Panc1 (cell line): ENCODE results near the gene FGGY. TPM values are rescaled to one million over a fixed set of nuclear protein-coding genes. Genes with fewer than 3 reads are reported as not detected.

Experiments used
- ATAC-seq: fragments of 200-7000 bp; cut with Tn5 transposase; 2 replicates; pipeline ENCODE4 v1.9.1; 2020; ENCODE audit warnings: mild to moderate bottlenecking, moderate library complexity
- BruUV-seq: library from RNA; stranded (reverse); fragments of 400-500 nt; replicated peaks from 2 replicates; lab custom pipeline; 2021; lab: Mats Ljungman, UMichigan
- CTCF ChIA-PET: fragments of 300-600 bp; sonication (Branson Sonifier 250); formaldehyde crosslinking; loops from one replicate; lab custom pipeline; 2022; ENCODE audit warnings: antibody characterized with exemption; lab: Charles Lee
- POLR2A ChIA-PET: fragments of 300-600 bp; sonication (Branson Sonifier 250); formaldehyde crosslinking; loops from one replicate; lab custom pipeline; 2022; ENCODE audit warnings: antibody characterized with exemption; lab: Charles Lee
- DNase-seq: peaks from one replicate; pipeline ENCODE4 v3.0.0-alpha.2; 2010; ENCODE audit warnings: low read depth, low spot score
- H3K27ac ChIP-seq: 2 replicates; pipeline ENCODE4 v1.5.1; 2011; ENCODE audit warnings: mild to moderate bottlenecking, low read length, inconsistent platforms
- H3K27me3 ChIP-seq: fragments of 200-500 bp; sonication (Bioruptor generic); 2 replicates; pipeline ENCODE4 v1.6.0; 2014; ENCODE audit warnings: low read length, inconsistent platforms; ENCODE audit not compliant: control insufficient read depth, insufficient read depth
- H3K36me3 ChIP-seq: fragments of 200-500 bp; sonication (Bioruptor generic); 2 replicates; pipeline ENCODE4 v1.5.1; 2014; ENCODE audit warnings: inconsistent platforms, mild to moderate bottlenecking, low read length, moderate library complexity; ENCODE audit not compliant: control insufficient read depth, insufficient read depth
- H3K4me1 ChIP-seq: 2 replicates; pipeline ENCODE4 v1.5.1; 2011; ENCODE audit warnings: inconsistent platforms, mild to moderate bottlenecking, low read length, moderate library complexity; ENCODE audit not compliant: control insufficient read depth, insufficient read depth
- H3K4me3 ChIP-seq, 2 experiments: 2 replicates each; pipeline ENCODE4 v1.5.1; 2011 to 2012; ENCODE audit warnings: low read depth in 2 of 2, low read length in 2 of 2, mild to moderate bottlenecking in 2 of 2, inconsistent platforms in 1 of 2, moderate library complexity in 1 of 2
- H3K9me3 ChIP-seq: fragments of 200-500 bp; sonication (Bioruptor generic); 2 replicates; pipeline ENCODE4 v1.5.1; 2014; ENCODE audit warnings: low read depth, mild to moderate bottlenecking, inconsistent platforms, low read length, moderate library complexity; ENCODE audit not compliant: control insufficient read depth, insufficient read depth
- POLR2AphosphoS5 ChIP-seq: IDR thresholded peaks from 2 replicates; pipeline ENCODE4 v1.6.1; 2012; ENCODE audit warnings: mild to moderate bottlenecking, low read depth, low read length, moderate library complexity
- SIN3A ChIP-seq: IDR thresholded peaks from 2 replicates; pipeline ENCODE4 v1.6.1; 2012; ENCODE audit warnings: low read depth, mild to moderate bottlenecking, low read length, moderate library complexity, borderline replicate concordance; ENCODE audit not compliant: insufficient read depth
- TCF7L2 ChIP-seq: IDR thresholded peaks from 2 replicates; pipeline ENCODE4 v1.6.1; 2011; ENCODE audit warnings: mild to moderate bottlenecking, low read depth, low read length, inconsistent platforms
- in situ Hi-C: cut with HindIII; loops from 2 replicates; pipeline ENCODE4 v1.10.0; 2016; ENCODE audit warnings: low sequenced_read_pairs, low pct_unique_long_range_greater_than_20kb
- intact Hi-C: fragments of 100-400 bp; cut with micrococcal nuclease; formaldehyde crosslinking; loops from one replicate; pipeline ENCODE4 v1.10.0; 2022; ENCODE audit not compliant: unreplicated experiment
- total RNA-seq: library from RNA; stranded (reverse); gene quantifications from one replicate; pipeline ENCODE4 v1.2.1, GENCODE V29; 2021; ENCODE audit not compliant: unreplicated experiment
- TF ChIP-seq, protein P1 (sequence below), 2 experiments: IDR thresholded peaks; 2 replicates each; pipeline ENCODE4 v1.6.1; 2011 to 2012; ENCODE audit warnings: low read depth in 2 of 2, control low read depth in 1 of 2, low read length in 1 of 2, mild to moderate bottlenecking in 1 of 2, moderate library complexity in 1 of 2; ENCODE audit not compliant: insufficient read depth in 1 of 2
- TF ChIP-seq, protein P2 (sequence below): fragments of 450-650 bp; IDR thresholded peaks from 2 replicates; pipeline ENCODE4 v1.5.1; 2017; ENCODE audit warnings: mild to moderate bottlenecking

The FGGY gene
- total RNA-seq, 1 experiment from 2014 or later = 15.5 TPM

DNA sequence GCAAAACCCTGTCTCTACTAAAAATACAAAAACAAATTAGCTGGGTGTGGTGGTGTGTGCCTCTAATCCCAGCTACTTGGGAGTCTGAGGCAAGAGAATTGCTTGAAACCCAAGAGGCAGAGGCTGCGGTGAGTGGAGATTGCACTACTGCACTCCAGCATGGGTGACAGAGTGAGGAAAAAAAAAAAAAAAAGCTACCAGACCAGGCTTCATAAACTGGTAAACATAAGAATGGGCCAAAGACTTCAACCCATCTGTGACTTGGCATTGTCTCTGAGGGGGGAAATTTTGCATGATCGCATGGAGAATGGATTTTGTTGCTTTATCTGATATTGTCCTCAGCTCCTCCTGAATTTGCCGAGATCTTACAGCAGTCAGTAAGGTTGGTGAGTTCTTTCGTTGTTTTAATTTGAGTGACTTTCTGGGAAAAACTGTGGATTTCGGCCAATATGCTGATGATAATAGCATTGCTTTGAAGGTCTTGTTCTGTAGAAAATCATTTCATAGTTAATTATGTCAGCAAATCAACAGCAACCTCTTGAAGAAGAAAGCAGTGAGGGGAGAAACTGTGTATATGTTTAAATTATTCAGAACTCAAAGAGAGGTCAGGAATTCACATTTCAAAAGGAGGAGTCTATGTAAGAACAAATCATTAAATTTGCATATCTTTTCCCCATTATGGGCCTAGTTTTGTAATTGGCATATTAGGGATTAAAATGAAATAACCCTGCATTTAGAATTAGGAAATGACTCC lies 13.1 kb downstream of the FGGY start:
- intact Hi-C loops (no loop called here), in situ Hi-C loops (no loop called here)
- TF ChIP-seq TCF7L2 (no peak), SIN3A (no peak), POLR2AphosphoS5 (no peak)
- TF ChIP-seq, protein P1, sequence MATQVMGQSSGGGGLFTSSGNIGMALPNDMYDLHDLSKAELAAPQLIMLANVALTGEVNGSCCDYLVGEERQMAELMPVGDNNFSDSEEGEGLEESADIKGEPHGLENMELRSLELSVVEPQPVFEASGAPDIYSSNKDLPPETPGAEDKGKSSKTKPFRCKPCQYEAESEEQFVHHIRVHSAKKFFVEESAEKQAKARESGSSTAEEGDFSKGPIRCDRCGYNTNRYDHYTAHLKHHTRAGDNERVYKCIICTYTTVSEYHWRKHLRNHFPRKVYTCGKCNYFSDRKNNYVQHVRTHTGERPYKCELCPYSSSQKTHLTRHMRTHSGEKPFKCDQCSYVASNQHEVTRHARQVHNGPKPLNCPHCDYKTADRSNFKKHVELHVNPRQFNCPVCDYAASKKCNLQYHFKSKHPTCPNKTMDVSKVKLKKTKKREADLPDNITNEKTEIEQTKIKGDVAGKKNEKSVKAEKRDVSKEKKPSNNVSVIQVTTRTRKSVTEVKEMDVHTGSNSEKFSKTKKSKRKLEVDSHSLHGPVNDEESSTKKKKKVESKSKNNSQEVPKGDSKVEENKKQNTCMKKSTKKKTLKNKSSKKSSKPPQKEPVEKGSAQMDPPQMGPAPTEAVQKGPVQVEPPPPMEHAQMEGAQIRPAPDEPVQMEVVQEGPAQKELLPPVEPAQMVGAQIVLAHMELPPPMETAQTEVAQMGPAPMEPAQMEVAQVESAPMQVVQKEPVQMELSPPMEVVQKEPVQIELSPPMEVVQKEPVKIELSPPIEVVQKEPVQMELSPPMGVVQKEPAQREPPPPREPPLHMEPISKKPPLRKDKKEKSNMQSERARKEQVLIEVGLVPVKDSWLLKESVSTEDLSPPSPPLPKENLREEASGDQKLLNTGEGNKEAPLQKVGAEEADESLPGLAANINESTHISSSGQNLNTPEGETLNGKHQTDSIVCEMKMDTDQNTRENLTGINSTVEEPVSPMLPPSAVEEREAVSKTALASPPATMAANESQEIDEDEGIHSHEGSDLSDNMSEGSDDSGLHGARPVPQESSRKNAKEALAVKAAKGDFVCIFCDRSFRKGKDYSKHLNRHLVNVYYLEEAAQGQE (IDR thresholded peaks at IDR 0.05; ENCODE audit: insufficient read depth in 1 of 2, low read depth in 2 of 2, low read length in 1 of 2) = no peak
- TF ChIP-seq, protein P2, sequence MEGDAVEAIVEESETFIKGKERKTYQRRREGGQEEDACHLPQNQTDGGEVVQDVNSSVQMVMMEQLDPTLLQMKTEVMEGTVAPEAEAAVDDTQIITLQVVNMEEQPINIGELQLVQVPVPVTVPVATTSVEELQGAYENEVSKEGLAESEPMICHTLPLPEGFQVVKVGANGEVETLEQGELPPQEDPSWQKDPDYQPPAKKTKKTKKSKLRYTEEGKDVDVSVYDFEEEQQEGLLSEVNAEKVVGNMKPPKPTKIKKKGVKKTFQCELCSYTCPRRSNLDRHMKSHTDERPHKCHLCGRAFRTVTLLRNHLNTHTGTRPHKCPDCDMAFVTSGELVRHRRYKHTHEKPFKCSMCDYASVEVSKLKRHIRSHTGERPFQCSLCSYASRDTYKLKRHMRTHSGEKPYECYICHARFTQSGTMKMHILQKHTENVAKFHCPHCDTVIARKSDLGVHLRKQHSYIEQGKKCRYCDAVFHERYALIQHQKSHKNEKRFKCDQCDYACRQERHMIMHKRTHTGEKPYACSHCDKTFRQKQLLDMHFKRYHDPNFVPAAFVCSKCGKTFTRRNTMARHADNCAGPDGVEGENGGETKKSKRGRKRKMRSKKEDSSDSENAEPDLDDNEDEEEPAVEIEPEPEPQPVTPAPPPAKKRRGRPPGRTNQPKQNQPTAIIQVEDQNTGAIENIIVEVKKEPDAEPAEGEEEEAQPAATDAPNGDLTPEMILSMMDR = no peak
- DNase-seq = no peak
- ATAC-seq = no peak
- no TSS peak for BruUV-seq
- ChIA-PET CTCF (no interaction called here), POLR2A (interaction anchor here (0.6 to 0.7 kb wide), 2 partner anchors 9 to 257 kb away, joined by 3 to 4 read pairs; no protein-coding TSS in a partner anchor)
- H3K4me1 ChIP-seq = no peaks in the 10 kb centered on the region
- H3K27me3 ChIP-seq = no peaks in the 10 kb centered on the region
- no peak overlapping the region for H3K4me3 ChIP-seq
- H3K27ac ChIP-seq = no peak overlapping the region
- peaks cover 3% of the 10 kb centered on the region; the same call in 1 of the 2 replicates for H3K9me3 ChIP-seq
- no peaks in the 10 kb centered on the region for H3K36me3 ChIP-seq

DNA sequence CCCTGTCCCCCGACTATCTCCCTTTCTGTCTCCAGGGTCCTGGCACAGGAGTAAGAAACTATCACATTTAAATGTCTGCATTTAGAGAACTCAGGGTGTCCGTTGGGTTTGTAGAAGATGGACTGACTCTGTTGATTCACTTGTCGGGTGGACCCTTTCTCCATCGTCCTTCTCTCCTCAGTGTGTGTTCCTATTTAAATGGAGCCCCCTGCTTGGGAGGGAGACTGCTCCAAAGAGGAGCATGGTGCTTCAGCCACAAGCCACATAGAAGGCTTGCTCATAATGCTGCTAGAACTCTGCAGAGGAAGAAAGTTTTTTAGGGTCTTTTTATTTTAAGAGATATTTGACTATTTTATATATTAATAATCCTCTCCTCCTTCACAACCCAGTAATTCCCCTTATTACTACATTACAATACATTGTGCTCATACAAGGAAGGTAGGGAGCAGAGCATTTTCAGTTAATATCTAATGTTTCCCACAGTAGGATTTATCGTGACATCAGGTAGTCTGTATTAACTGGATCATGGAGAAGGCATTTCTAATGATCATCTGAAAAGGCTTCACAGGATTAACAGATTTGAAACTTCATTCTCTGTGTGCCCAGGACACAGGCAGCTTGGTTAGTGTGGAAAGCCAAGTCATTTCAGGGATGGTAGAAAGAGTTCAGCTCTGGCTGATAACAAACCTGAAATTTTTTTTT lies 13.8 kb downstream of the FGGY start:
- no TSS peak for BruUV-seq
- ChIA-PET POLR2A (no interaction called here), CTCF (no interaction called here)
- H3K9me3 ChIP-seq = no peaks in the 10 kb centered on the region
- H3K27me3 ChIP-seq = no peaks in the 10 kb centered on the region
- intact Hi-C loops = no loop called here
- TF ChIP-seq, protein P1 (IDR thresholded peaks at IDR 0.05; ENCODE audit: insufficient read depth in 1 of 2, low read depth in 2 of 2, low read length in 1 of 2) = no peak
- no peak for TF ChIP-seq TCF7L2
- TF ChIP-seq SIN3A = no peak
- TF ChIP-seq POLR2AphosphoS5 = no peak
- TF ChIP-seq, protein P2 = no peak
- no peak for ATAC-seq
- in situ Hi-C loops = no loop called here
- no peaks in the 10 kb centered on the region; the same call in 1 of the 2 replicates for H3K4me1 ChIP-seq
- H3K27ac ChIP-seq = no peak overlapping the region
- H3K36me3 ChIP-seq = no peaks in the 10 kb centered on the region
- no peak for DNase-seq
- H3K4me3 ChIP-seq = no peak overlapping the region
